ENCODE results near the gene PRELID3B.
"Not testable (repeated sequence)": the region's sequence is repeated elsewhere in the genome, so short reads cannot be mapped to it uniquely, and the experiment has no call there.

PRELID3B gene

DNA sequence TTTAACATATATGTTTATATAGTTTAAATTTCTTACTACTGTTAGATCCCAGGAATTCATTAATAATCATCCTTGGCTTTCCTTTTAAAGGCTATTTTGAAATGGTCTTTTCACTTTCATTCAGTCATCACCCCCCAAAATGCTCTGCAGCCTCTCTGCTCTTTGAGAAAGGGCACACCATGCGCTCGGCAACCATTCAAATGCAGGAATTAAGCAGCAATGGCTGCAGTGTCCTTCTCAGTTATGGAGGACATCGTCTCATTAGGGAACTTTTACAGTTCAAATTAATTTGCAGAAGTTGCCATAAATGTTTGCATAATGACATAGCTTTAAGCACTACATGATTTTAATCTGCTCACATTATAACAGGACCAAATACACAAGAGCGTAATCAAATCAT is 17.1 kb downstream of the PRELID3B start:
- DNase-seq = no peak

DNA sequence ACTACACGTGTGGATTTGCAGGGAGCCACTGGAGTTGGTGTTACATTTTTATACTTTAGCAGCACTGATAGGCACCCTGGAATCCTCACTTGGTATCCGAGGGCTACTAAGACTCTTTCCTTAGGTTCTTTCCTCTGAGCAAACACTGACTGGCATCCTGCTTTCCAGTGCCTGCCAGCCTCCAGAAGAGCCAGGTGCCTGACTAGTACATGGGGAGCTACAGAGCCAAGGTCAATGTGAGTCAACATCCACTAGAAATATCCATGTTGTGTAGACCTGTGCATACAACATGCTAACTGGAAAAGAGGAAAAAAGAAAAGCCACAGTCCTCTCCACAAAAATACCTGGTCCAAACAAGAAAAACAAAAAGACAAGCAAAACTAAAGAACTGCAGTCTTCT is 17.5 kb downstream of the PRELID3B start:
- DNase-seq = no peak

DNA sequence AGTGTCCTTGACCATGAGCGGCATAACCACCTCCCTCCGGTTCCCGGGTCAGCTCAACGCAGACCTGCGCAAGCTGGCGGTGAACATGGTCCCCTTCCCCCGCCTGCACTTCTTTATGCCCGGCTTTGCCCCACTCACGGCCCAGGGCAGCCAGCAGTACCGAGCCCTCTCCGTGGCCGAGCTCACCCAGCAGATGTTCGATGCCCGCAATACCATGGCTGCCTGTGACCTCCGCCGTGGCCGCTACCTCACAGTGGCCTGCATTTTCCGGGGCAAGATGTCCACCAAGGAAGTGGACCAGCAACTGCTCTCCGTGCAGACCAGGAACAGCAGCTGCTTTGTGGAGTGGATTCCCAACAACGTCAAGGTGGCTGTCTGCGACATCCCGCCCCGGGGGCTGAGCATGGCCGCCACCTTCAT is 18.5 kb downstream of the PRELID3B start:
- no peak for DNase-seq

DNA sequence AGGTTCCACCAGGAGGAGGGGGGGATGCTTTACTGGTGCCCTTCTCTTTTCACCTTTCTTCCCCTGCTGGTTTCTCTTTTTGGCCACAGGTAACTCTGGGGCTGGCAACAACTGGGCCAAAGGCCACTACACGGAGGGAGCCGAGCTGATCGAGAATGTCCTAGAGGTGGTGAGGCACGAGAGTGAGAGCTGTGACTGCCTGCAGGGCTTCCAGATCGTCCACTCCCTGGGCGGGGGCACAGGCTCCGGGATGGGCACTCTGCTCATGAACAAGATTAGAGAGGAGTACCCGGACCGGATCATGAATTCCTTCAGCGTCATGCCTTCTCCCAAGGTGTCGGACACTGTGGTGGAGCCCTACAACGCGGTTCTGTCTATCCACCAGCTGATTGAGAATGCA is 19.0 kb downstream of the PRELID3B start:
- no peak for DNase-seq

DNA sequence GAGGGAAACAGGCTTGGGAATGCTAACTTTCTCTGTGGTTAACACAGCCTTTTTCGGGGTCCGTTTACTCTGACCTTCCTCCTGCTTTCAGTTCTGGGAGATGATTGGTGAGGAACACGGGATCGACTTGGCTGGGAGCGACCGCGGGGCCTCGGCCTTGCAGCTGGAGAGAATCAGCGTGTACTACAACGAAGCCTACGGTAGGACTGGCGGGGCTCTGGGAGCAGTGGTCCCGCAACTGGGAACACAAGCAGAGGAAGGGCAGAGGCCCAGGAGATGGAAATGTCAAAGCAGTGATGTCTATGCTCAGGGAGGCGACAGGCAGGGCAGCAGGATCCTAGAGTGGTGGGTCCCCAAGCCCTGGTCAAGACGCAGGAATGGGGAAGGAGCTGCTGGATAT is 19.8 kb downstream of the PRELID3B start:
- no peak for DNase-seq

DNA sequence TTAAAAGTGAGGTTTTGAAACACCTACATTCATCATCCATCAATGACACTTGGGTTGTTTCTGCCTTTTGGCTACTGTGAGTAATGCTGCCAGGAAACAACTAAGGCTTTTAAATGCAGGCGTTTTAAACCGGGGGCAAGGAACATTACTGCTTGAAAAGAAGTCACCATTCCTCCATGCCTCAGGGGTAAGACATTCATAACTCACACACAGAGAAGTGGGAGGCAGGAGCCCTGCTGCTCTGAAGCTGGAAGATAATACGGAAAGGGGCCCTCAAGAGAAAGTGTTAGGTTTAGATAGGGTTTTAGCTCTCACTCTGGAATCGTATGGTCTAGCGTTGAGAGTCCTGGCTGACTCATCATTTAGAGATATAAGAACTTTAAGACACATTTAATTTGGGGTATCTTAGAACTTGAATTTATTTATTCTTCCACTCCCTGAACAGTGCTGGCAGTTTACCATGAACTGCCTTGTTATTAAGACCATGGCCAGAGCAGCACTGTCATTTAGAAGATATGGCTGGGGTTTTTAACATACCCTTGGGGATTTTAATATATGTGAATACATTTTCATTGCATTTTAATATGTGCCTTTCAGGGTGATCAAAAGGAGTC is 21.5 kb downstream of the PRELID3B start:
- DNase-seq = no peak

DNA sequence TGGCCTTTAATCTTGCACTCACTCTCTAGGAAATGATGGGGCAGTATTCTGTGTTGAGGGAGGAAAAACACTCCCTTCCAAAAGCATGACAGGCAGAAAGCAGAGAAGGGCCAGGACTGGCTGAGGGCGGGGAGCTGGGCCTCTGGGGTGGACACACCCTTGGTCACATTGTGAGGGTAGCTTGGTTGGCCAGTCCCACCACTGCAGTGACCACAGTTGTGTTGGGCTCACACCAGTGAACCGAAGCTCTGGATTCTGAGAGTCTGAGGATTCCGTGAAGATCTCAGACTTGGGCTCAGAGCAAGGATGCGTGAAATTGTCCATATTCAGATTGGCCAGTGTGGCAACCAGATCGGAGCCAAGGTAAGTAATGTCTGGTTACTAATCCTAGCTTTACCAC is 23.4 kb downstream of the PRELID3B start, which contains the start of gene TUBB1:
TUBB1 (plus strand) TSS at position 213 of the 400 bp plus-strand sequence; CDS start at position 307, 94 bp downstream.
- DNase-seq = no peak

DNA sequence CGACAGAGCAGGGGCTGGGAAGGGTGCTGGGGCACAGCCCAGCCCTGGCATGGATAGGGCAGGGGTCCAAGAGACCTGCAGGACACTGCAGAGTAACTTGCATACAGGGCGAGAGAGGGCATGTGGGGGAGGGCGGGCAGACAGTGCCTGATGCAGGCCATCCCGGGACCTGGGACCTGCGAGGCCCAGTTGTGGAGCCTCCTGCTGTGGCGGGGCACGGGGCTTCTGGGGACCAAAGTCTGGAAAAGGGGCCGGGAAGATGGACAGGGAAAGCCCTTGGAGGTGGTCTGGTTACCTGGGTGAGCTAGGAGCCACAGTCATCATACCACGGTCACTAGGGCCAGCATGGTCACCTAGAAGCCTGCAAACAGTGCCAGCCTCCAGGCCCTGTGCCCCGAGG is 23.8 kb downstream of the PRELID3B start:
- no peak for DNase-seq

DNA sequence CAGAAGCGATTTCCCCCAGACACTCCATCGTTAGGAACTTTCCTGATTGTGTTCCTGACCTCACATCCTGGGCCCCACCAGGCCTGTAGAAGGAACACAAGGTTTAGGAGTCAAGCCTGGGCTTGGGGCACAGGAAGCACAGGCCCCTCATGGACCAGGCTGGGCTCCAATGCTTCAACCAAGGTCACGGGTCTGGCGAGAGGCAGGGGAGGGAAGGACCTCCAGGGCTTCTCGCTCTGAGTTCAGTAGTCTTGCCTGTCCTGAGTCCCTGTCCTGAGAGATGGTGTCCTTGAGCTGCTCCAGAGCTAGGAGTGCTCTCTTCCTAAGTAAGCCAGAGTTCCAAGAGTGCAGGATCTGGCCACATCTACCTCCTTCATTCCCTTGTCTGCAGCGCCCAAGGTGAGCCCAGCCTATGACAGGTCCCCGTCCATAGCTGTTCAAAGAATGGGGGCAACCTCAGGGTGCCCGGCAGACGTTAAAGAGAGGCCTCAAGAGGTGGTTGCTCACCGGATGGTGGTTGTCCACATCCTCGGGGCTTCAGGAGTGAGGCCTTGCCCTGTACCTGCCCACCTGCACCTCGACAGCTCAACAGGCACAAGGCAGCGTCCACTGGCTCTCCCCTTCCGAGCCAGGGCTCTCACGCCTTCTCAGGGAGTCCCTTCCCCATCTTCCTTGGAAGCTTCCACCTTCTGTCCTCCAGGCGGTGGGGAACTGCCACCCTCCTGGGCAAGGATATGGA is 24.9 kb downstream of the PRELID3B start:
- no peak for DNase-seq

DNA sequence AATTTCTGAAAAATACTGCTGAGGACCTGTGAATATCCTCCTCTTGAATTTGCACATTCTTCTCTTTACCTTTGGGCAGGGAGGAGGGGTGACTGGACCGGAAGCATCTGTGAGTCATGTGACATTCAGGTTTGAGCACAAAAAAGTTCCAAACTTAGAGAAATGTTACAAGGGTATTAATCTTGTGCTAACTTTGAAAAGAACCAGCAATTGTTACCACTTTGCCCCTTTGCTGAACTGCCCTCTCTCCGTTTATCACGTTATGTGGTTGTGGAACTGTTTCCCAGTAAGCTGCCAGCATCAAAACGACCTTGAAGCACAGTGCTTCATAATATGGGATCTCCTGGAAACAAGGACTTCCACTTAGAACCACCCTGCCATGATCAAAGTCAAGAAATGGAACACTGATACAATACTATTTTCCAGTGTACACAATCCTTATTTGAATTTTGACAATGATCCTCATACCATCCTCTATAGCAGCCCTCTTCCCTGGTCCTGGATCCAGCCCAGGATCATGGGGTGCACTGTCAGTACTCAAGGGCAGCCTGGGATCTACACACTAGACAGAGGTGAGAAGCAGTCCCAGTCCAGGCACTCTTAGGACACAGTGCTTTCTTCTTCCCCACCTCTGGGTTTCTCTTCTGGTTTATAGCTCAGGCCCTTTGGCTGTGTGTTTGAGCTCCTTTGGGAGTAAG is 25.6 kb downstream of the PRELID3B start:
- no peak for DNase-seq

DNA sequence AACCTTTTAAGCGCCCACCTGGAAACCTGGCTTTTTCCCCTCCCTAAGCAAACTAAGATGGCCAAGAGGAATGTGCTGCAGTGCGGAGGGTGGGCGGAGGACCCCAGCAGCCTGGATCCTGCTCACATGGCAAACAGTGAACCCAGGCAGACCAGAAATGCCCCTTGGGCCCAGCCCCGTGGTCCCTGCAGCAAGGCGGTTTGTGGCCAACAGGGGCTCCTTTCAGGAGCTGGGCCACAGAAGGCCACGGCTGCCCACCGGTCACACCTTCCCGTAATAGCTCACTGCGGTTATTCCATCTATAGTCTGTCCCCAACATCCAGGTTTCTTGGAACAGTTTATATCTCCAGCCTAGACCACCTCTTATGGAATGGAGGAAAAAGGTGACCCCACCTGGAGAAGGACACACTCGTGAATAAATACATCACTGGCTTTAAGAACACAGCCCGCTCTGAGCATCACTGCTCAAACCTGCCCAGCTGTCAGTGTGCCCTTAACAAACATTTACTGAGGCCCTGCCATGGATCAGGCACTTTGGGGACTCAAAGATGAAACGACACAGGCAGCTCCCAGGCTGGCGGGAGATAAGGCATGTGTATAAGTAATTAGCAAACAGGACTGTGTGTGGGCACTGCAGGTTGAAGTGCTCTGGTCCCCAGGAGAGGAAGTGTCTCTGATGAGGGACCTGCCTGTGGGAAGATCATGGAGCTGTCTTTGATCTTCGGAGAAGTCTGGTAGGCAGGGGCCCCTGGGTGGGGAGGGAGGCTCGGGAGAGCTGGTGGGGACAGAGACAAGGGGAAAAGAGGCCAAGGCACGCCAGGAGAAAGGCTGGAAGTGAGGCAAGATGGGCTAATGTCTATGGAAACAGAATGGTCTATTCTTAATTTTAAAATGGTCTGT is 26.5 kb downstream of the PRELID3B start:
- DNase-seq = no peak

DNA sequence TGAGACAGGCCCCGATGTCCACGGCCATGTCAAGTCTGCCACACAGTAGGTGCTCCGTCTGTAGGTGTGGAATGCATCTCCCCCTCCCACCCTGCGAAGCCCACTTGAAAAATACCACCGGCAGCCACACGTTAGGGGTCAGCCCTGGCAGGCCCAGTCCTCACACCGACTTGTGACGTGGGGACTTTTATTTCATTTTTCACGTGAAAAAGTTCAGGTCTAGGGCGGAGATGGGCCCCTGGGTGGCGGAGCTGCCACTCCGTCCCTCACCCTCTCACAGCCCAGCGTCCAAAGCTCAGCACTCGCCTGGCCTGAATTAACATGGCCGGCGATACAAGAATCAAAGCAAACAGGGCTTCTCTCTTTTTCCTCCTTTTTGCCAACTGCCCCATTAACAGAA is 27.2 kb downstream of the PRELID3B start:
- DNase-seq = no peak

DNA sequence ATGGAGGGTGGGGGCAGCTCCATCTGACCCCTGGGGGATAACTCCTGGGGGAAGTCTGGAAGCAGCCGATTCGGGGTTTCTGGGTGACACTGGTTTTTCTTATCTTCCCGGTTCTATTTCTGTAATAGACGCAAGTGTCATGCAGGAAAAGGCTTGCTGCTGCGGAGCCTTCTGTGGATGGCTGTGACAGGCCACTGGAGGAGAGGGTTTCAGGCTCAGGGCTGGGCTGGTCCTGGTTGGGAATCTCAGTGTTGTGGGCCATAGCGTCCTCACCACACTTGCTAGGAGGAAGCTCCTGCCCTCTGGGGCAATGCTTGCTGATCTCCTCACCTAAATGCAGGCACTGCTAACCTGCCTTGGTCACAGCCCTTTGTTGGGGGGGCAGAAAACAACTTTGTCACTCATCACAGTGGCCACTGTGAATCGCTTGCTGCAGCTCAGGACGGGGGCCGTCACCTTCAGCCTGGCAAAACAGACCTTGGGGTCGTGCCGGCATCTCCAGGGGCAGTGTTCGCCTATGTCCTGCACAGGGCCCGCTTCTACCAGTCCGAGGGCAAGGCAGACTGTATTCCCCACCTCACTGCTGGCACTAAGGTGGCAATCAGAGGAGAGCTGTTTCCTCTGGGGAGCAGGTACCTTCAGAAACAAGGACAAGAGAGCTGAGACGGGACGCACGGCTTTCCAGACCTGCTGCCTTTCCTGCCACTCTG is 27.8 kb downstream of the PRELID3B start:
- no peak for DNase-seq

DNA sequence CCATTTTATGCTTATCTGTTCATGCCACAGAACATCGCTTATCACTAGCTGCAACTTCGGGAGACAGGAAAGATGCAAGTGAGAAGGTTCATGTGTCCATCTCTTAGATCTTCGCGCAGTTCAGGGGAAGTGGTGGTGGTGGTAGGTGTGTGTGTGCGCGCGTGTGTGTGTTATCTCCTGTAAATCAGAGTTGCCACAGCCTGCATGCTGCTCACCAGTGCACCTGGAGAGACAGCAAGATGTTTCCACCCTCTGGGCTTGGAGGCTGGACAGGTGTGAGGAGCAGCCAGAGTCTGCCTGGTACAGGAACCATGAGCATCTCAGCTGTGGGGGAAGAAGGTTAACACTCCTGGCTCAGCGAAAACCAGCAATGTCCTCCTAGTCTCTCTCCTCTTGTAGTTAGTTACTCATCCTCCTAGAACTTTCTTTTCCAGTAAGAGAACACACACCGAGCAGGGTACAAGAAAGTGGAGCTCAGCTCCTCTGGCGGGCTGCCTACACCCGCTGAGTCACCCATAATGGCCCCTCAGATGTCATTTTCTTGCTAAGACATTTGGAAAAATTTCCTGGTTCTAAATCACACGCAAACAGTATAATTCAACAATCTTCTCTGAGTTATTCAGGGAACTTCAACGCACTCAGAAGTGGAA is 28.5 kb downstream of the PRELID3B start:
- peak; percentile 81 for DNase-seq

DNA sequence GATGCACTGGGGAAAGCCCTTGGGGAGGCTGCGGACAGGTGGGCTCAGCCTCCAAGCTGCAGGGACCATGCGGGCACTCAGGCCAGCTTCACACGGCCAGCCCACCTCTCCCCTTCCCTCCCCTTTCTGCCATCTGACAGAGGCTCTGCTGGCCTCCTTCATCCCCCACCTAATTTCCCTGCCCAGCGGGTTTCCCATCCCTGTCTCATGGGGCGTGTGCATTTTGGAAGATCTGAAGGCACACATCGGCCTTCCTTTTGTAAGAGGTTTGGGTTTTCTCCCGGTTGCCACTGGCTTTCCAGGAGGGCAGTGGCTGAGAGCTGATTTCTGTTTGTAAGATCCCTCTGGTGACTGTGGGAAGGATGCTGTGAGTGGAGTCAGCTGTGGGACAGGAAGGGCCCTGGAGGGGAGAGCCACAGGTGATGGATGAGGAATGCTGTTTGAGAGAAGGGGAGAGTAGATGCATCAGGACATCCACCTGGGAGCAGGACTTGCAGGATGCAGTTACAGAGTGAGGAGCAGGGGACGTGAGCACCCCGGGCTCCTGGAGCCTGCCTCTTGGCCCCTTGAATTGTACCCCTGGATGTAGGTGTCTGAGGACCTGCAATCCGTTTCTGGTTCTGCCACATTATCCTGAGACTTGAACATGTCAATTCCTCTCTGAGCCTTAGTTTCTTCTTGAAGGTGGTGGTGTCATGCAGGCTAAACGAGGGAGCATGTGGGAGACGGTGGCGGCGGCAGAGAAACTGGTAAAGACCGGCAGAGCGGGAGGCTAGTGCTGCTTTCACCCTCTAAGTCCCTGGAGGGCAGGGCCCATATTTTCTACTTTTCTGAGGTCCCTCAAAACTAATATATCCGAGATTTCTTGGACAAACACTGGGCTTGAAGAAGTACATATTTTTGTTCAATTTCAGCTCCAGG is 29.3 kb downstream of the PRELID3B start:
- no peak for DNase-seq

DNA sequence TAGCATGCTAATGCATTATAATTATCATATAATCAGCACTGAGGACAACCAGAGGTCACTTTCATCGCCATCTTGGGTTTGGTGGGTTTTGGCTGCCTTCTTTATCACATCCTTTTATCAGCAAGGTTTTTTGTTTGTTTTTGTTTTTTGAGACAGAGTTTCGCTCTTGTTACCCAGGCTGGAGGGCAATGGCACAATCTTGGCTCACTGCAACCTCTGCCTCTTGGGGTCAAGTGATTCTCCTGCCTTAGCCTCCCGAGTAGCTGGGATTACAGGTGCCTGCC is 30.8 kb downstream of the PRELID3B start:
- not testable (repeated sequence) for DNase-seq

DNA sequence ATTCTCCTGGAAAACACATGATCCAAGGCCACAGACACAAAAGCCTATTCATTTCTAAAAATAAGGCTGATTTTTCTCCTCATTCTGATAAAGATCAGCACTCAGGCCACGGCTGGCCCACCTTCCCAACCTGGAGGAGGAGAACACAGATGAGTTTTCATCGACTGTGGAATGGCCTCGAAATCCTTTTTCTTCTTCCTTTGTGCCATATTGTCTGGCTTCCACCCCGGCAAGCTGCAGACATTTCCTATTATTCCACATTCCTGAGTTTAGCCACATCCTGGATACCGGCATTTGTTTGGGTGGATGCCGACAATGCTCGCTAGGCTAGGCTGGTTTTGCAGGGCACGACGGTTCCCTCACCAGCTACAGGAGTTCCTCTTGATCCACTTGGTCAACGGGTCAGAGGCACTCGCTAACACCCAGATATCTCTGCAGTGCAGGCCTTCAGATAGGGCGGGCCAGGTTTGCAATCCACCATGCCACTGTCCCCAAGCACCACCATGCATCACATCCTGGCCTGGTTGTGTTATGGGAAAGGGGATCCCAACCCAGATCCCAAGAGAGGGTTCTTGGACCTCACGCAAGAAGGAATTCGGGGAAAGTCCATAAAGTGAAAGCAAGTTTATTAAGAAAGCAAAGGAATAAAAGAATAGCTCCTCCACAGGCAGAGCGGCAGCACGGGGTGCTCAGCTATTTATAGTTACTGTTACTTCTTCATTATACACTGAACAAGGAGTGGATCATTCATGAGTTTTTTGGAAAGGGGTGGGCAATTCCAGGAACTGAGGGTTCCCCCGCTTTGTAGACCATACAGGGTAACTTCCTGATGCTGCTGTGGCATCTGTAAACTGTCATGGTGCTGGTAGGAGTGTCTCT is 31.4 kb downstream of the PRELID3B start:
- peak; percentile 95 for DNase-seq

DNA sequence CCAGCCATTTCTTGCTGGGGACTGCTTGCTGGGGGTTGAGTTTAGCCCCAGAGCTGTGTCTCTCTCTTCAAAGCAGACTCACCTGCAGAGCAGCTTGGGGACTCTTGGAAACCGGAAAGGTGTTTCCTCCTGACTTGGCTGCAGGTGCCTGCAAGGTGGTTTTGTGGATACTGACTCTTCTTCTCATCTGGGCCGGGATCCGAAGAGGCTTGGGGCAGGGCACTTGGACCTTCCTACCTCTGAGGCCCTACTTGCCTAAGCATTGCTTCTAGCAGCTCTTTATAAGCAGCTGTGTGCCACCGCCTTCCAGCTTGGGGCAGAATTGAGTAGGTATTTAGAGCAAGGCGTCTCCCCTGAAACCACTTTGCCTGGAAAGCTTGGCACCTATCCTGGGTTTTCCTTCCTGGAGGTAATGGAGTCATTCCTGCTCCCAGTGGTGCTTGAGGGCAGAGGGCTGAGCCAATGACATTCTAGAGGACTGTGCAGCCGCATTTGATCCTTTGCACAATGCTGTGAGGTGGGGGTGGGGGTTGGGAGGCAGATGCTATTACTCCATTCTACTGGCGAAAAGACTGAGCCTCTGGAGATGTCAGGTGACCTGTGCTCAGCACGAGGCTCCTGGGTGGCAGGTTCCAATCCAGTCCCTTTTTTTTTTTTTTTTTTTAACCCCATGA is 32.1 kb downstream of the PRELID3B start:
- peak; percentile 14 for DNase-seq

Measured in fibroblast of skin of back (primary cell).